Kidney (tissue), 14 donors: ENCODE data around the gene DPH2. TPM values are rescaled to one million over a fixed set of nuclear protein-coding genes. Genes with fewer than 3 reads are reported as not detected.

ENCODE experiments used
- DNase-seq, 5 donors: peaks; one replicate each; pipeline ENCODE4 v3.0.0-alpha.2; 2013 to 2020
- FAIRE-seq: peaks from 2 replicates; lab custom pipeline; 2012; peaks lifted over from hg19 to GRCh38; lab: Jason Lieb, UNC
- H3K27ac ChIP-seq, 2 donors: one replicate each; pipeline ENCODE4 v1.7.0; 2013; ENCODE audit warnings: low read depth in 2 of 2, low read length in 2 of 2, inconsistent platforms in 1 of 2
- H3K27me3 ChIP-seq: one replicate; pipeline ENCODE4 v1.7.1; 2013; ENCODE audit warnings: low read length, inconsistent platforms; ENCODE audit not compliant: control insufficient read depth, insufficient read depth
- H3K36me3 ChIP-seq, 3 donors: one replicate each; pipeline versions ENCODE4 v1.7.0 to v1.7.1; 2013; ENCODE audit warnings: low read length in 3 of 3, control low read depth in 1 of 3, inconsistent platforms in 1 of 3; ENCODE audit not compliant: insufficient read depth in 3 of 3, control insufficient read depth in 2 of 3
- H3K4me1 ChIP-seq, 3 donors: one replicate each; pipeline versions ENCODE4 v1.7.0 to v1.7.1; 2013; ENCODE audit warnings: low read length in 3 of 3, inconsistent platforms in 1 of 3, low read depth in 1 of 3; ENCODE audit not compliant: control insufficient read depth in 2 of 3, insufficient read depth in 2 of 3
- H3K4me3 ChIP-seq, 3 donors: one replicate each; pipeline versions ENCODE4 v1.7.0 to v1.8.1; 2013; ENCODE audit warnings: low read length in 3 of 3, control low read depth in 1 of 3, inconsistent platforms in 1 of 3
- H3K9ac ChIP-seq, 3 donors: one replicate each; pipeline versions ENCODE4 v1.7.0 to v1.7.1; 2013; ENCODE audit warnings: low read length in 3 of 3, control low read depth in 1 of 3, inconsistent platforms in 1 of 3
- H3K9me3 ChIP-seq, 3 donors: one replicate each; pipeline versions ENCODE4 v1.7.0 to v1.7.1; 2013; ENCODE audit warnings: low read length in 3 of 3, control low read depth in 1 of 3, inconsistent platforms in 1 of 3; ENCODE audit not compliant: control insufficient read depth in 2 of 3, insufficient read depth in 1 of 3
- CTCF ChIP-seq: IDR thresholded peaks from 3 replicates; pipeline ENCODE4 v1.5.1; 2012; ENCODE audit warnings: mild to moderate bottlenecking, moderate library complexity, borderline replicate concordance; ENCODE audit not compliant: insufficient read depth; ENCODE audit errors: extremely low read depth
- intact Hi-C: fragments of 100-400 bp; cut with DNase I; formaldehyde crosslinking; loops from one replicate; pipeline ENCODE4 v1.11.1; 2022
- polyA plus RNA-seq: library from polyadenylated mRNA; stranded (reverse); fragments of 350-450 nt; fragmentation: Illumina TruSeq; extraction: RNeasy Lipid Tissue Mini Kit (QIAGEN cat#74804); gene quantifications from one replicate; pipeline ENCODE4 v1.2.3, GENCODE V29; 2014; ENCODE audit warnings: low read depth, low replicate concordance; ENCODE audit not compliant: insufficient read depth
- total RNA-seq: library from RNA; stranded (reverse); fragmentation: NEBNext Ultra II Directional; extraction: Animal tissue kit (Norgen Biotek cat#: 25700); gene quantifications from one replicate; pipeline ENCODE4 v1.2.1, GENCODE V29; 2021
- donor health status: control.
- donor health status: control.
- donor health status: control.
- donor health status: control.
- donor health status: control.
- donor health status: DM: yes; HTN: yes; CAD: no.
- donor health status: Normal renal cell carcinoma (clear cell type).

DPH2 gene
- total and polyA plus RNA-seq, 2 donors from 2014 or later: 15.9 to 24.0 TPM

DNA sequence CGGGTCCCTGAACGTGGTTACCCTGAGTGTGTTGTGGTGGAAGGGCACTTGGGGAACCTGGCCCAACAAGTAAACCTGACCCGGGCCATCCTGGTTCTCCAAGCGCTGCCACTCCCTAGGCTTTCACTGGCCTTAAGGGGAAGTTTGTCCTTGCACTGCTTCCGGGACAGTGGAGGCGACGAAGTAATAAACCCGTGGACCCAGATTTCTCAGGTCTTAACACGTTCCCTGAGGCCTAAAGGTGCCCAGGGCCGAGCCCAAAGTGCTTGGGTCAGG is 21.3 kb downstream of the DPH2 start:
- Histone ChIP-seq H3K4me3 (peak overlapping the region; percentile 45 to 80 (median 59)), H3K27ac (peak overlapping the region; percentile 59 to 92), H3K9me3 (no peaks in the 10 kb centered on the region), H3K9ac (peak overlapping the region; percentile 23 to 81 (median 30)), H3K27me3 (no peaks in the 10 kb centered on the region), H3K36me3 (peaks cover 0 to under 1% (median 0%) of the 10 kb centered on the region in 3 donors), H3K4me1 (peaks cover 0 to 23% (median 13%) of the 10 kb centered on the region in 3 donors)
- no peak for DNase-seq
- intact Hi-C loops: no loop called here
- no peak for FAIRE-seq
- no peak for TF ChIP-seq CTCF

- Histone ChIP-seq H3K36me3 (no peaks in the 10 kb centered on the region), H3K27me3 (no peaks in the 10 kb centered on the region), H3K27ac (peak within 1 kb of the TSS; percentile 59 to 92), H3K4me1 (peaks cover 0 to 23% (median 8%) of the 10 kb centered on the region in 3 donors), H3K9ac (peak within 1 kb of the TSS; percentile 23 to 81 (median 30)), H3K9me3 (no peaks in the 10 kb centered on the region), H3K4me3 (peak within 1 kb of the TSS; percentile 54 to 80 (median 59))
- FAIRE-seq: no peak
- peak; percentile 85 to 96 (median 91) for DNase-seq
- no peak for TF ChIP-seq CTCF
- intact Hi-C loops: no loop called here
Measured at GRCh38 chr1:43991476-43992231, 21.8 kb downstream of the DPH2 start, which contains the start of gene CCDC24. Gene CCDC24, plus strand, starts transcription at chr1:43991599. Its CDS starts 280 bp downstream, at chr1:43991879.

- Histone ChIP-seq H3K9me3 (no peaks in the 10 kb centered on the region), H3K4me1 (peaks cover 0 to 16% (median under 1%) of the 10 kb centered on the region in 3 donors), H3K4me3 (peak overlapping the region in 2 of 3 donors; percentile 44 to 80), H3K27me3 (no peaks in the 10 kb centered on the region), H3K9ac (peak overlapping the region in 1 of 3 donors; percentile 81), H3K27ac (peak overlapping the region; percentile 59 to 92), H3K36me3 (no peaks in the 10 kb centered on the region)
- TF ChIP-seq CTCF: no peak
- intact Hi-C loops: no loop called here
- DNase-seq: no peak
- no peak for FAIRE-seq
Measured at GRCh38 chr1:43992232-43992995, 22.6 kb downstream of the DPH2 start.
